HG03558 (cell line): ENCODE measurements around the gene ERCC3.

Experiments
- ATAC-seq: cut with Tn5 transposase; IDR thresholded peaks from one replicate; pipeline ENCODE4 v1.9.1; 2021; ENCODE audit warnings: moderate number of reproducible peaks; ENCODE audit not compliant: unreplicated experiment; ENCODE audit errors: extremely low read depth

Gene ERCC3

DNA sequence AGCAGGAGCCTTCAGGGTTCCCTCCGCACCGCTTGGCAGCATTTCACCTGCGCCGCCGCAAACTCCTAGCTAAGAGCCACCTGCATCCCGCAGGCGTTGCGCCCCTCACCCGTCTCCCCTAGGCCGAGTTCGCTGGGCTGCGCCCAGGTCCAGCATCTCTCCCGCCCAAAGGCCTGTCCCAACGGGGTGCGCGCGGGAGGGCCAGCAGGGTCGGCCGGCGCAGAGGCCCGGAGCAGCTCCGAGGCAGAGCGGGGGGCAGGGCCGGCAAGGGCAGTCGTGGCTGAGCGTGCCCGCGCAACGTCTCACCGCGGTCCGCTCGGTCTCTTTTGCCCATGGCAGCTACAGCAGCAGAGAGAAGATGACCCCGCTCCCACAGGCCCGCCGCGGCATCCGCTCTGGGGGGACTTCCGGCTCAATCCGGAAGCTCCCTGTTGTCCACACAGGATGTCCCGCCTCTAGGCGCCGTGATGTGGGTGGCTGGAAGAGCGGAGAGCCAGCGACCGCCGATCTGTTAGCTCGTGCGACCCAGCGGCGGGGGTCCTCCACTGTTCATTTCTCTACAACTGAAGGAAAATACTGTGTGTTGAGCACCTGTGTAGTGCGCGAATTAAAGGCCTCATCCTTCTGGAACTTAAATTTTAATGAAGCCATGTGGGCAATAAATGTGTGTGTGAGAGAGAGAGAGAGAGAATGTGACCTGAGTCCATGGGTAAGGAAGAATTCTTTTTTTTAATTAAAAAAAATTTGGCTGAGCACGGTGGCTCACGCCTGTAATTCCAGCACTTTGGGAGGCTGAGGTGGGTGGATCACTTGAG, at the start of gene ERCC3:
Gene ERCC3 (minus strand): TSS at position 397 of the 815 bp plus-strand sequence. CDS start 63 bp downstream, at position 334.
- peak; percentile 87 for ATAC-seq

DNA sequence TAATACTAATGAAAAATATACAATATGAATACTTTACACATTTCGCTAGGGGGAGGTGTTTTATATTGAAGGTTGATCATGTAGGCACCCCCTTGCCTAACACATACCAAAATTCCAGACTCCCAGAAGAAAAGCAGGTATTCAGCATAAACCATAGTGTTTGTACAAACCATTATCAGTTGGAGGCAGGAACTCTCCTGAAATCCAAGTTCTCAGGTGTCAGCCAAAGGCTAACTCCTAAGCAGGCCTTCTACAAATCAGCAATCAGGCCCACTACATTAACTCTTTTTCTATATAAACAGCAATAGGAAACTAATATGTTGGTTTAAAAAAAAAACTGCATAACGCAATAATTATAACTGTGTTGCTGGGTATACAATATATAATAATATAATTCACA, 49.3 kb upstream of the ERCC3 start:
- ATAC-seq: no peak

DNA sequence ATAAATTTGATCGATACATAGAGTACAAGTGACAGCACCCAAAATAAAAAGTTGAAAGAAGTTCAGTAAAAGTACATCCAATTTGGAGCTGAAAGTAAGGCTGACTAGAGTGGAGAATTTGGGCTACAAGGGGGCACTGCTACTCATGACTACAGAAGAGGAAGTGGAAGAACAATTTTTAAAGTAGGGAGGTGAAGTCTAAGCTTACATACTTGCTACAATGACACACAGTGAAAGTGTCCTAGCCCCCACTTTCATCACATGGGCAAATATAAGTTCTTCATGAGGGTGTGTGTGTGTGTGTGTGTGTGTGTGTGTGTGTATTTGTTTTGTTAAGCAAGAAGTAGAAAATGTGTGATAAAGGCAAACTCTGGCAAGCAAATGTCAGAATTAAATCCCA, 48.2 kb upstream of the ERCC3 start:
- ATAC-seq: no peak

DNA sequence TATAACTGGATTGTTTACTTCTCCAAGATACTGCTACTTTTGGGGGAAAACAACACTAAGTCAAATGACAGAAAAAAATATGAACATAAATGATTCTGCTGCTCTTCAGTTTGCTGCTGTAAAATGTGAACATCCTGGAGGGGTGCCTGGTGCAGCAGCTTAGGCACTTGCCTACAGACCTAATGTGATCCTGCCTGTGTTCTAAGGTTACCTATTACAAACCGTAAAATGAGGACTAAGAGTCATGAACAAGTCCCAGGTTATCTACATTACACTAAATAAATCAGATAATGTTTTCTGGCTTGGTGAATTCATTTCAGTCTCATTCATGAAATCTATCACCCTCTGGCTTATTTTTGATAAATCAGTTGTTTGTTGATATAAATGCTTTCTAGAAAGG, 38.4 kb upstream of the ERCC3 start:
- no peak for ATAC-seq

GRCh38 chr2:127330753-127331152, 36.8 kb upstream of the ERCC3 start:
- no peak for ATAC-seq

- ATAC-seq: no peak
Measured at GRCh38 chr2:127326289-127326945, 32.5 kb upstream of the ERCC3 start.

DNA sequence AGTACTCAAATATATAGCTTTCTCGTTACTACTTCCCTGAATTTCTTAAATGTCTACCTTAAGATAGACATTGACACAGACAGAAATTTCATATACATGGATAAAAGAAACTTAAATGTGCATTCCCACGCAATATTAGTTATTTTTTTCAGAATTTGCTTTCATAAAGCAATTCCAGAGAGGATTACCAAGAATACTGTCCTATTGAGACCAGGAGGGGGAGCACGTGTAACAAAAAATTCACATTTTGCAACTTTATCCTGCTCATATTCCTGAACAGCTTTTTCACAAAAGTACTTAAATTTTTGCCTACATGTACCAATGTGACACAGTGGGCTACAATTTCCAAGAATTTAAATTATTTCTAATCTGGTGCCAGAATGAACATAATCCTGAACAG, 30.7 kb upstream of the ERCC3 start:
- ATAC-seq: no peak

DNA sequence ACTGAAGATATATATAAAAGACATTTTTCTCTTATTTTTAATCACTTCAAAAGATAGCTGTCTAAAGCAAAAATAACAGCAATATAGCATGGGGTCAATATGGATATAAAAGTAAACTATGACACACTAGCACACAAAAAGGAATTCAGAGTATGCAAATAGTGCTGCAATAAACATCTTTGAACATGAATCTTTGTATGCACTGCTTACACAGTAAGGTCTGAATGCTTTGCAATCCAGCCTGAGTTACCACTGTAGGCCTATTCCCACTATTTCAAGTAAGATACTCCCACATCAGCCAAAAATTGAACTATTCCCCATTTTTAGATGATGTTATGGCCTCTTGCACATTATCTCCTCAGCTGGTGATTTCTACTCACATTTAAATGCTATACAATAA, 27.4 kb upstream of the ERCC3 start:
- no peak for ATAC-seq

DNA sequence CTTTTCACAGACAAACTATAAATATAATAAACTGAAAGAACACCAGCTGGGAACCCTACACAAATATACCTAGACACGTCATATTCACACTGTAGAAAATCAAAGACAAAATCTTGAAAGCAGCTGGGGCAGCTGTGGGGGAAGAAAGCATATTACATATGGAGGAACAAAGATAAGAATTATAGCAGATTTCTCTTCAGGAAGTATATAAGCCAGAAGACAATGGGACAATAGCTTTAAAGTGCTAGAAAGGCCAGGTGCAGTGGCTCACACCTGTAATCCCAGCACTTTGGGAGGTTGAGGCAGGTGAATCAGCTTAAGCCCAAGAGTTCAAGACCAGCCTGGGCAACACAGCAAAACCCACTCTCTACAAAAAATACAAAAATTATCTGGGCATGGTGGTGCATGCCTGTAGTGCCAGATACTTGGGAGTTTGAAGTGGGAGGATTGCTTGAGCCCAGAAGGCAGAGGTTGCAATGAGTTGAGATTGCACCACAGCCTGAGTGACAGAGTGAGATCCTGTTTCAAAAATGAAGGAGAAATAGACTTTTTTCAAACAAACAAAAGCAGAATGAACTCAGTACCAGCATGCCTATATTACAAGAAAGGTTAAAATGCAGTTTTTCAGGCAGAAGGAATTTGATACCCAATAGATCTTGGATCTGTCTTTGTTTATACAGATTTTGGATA, 26.8 kb upstream of the ERCC3 start:
- ATAC-seq: no peak

- no peak for ATAC-seq
Measured at GRCh38 chr2:127320067-127320466, 26.1 kb upstream of the ERCC3 start.

GRCh38 chr2:127314193-127314988, 20.4 kb upstream of the ERCC3 start:
- ATAC-seq: no peak

- ATAC-seq: peak; percentile 91
Measured at GRCh38 chr2:127313406-127313805, 19.5 kb upstream of the ERCC3 start.

DNA sequence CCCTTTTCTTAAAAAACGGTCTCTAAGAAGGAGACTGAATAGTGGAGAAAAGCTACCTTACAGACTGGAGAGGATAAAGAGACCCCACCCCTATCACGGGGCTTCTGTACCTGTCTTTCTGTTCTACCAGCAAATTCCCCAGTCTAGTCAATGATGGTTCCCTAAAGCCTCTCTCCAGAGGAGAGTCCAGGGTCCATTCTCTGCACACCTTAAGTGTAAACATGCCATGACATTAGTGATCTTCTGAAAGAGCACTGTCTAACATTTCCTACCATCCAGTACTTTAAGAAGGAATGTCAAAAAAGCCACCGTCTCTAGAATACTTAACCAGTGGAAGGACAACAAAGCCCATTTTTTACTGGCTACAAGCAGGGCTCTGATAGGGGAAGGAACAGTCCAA, 17.0 kb upstream of the ERCC3 start:
- no peak for ATAC-seq

GRCh38 chr2:127309468-127309867, 15.5 kb upstream of the ERCC3 start:
- ATAC-seq: no peak

DNA sequence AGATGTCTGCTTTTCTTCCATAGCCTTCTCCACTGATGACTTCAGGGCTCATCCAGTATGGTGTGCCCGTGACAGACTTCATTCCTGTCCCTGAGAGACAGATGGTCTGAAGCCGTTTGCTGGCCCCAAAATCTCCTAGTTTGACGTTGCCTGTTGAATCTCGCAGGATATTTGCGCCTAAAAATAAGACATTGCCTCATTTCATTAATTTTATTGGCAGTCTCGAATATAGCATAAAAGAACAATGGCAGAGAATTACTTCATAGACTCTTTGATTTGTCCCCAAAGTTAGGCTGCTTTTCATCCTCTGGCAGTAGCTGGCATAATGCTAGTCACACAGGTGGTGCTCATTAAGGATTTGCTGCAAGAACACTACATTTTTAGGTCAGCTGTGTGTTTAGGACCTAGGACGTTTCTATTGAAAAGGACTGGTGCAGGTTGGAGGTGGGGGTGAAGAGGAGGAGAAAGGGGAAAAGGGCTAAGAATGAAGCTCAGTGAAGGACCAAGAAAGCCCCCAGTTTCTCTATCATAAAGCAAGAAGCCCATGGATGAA, 14.7 kb upstream of the ERCC3 start:
- ATAC-seq: no peak

DNA sequence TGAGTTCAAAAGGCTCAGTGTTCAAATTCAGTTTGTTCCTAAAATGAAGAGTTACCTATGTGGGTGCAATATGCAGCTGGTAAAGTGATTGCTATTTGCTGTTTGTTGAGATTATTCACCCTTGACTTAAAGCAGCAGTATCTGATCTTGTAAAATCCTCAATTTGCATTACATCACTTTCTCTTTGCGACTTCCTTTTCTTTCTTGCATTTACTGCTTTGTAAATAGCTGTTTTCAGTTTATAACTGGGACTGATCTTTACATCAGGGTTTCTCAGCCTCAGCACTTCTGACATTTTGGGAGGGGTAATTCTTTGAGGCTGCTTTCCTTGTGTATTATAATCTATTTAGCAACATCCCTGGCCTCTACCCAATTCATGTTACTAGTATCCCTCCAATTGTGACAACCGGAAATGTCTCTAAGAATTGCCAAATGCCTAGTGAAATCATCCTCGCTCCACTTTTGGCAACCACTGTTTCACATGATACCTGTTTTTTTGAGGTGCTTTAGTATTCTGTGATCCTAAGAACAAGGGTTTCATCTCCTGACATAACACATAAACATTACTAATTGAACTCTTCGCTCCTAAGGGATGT, 12.1 kb upstream of the ERCC3 start:
- ATAC-seq: no peak

DNA sequence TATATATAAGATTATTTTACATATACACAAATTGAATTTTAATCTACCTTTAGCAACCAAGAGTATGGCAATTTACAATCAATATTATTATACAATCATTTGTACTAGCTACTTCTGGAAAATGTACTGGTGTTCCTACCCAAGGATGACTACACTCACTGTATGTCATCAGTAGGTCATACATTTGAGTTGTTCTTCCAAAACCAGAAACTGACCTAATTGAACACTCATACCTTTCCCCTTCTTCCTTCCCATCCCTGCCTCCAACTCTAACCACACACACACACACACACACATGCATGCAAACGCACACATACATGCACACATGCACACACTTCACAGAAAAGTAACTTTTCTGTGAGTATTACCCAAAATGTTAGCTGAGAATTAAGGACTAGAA, 8.2 kb upstream of the ERCC3 start:
- ATAC-seq: no peak

GRCh38 chr2:127293386-127293747, 577 bp downstream of the ERCC3 start:
- no peak for ATAC-seq

- ATAC-seq: no peak
Measured at GRCh38 chr2:127288274-127288673, 5.7 kb downstream of the ERCC3 start.

GRCh38 chr2:127283275-127283674, 10.7 kb downstream of the ERCC3 start:
- ATAC-seq: no peak
